MM.1S (cell line): ENCODE data around the gene SPC24.

Experiments used
- DNase-seq: peaks from one replicate; pipeline ENCODE4 v3.0.0-alpha.2; 2015
- H2AFZ ChIP-seq: fragments of 300-600 bp; sonication (generic); 2 replicates; pipeline ENCODE4 v1.6.0; 2016; ENCODE audit warnings: antibody characterized with exemption, low read length
- H3F3A ChIP-seq: fragments of 300-600 bp; sonication (generic); 2 replicates; pipeline ENCODE4 v1.6.1; 2016; ENCODE audit warnings: mild to moderate bottlenecking, antibody characterized with exemption, low read length, moderate library complexity, mixed read lengths; ENCODE audit not compliant: insufficient read depth
- H3K27ac ChIP-seq: fragments of 300-600 bp; sonication (generic); 2 replicates; pipeline ENCODE4 v1.5.1; 2016; ENCODE audit warnings: mild to moderate bottlenecking, low read length
- H3K27me3 ChIP-seq: fragments of 300-600 bp; sonication (generic); replicated peaks from 2 replicates; pipeline ENCODE4 v1.6.0; 2016; ENCODE audit warnings: low read length; ENCODE audit not compliant: insufficient read depth
- H3K36me3 ChIP-seq: fragments of 300-600 bp; sonication (generic); replicated peaks from 2 replicates; pipeline ENCODE4 v1.6.1; 2016; ENCODE audit warnings: mild to moderate bottlenecking, low read length, mixed read lengths; ENCODE audit not compliant: insufficient read depth
- H3K4me1 ChIP-seq: fragments of 300-600 bp; sonication (generic); 2 replicates; pipeline ENCODE4 v1.6.1; 2016; ENCODE audit warnings: low read length, mixed read lengths
- H3K4me2 ChIP-seq: fragments of 300-600 bp; sonication (generic); 2 replicates; pipeline ENCODE4 v1.6.0; 2016; ENCODE audit warnings: low read depth, low read length
- H3K4me3 ChIP-seq: fragments of 300-600 bp; sonication (generic); 2 replicates; pipeline ENCODE4 v1.5.1; 2016; ENCODE audit warnings: low read length, mixed read lengths
- H3K79me2 ChIP-seq: fragments of 300-600 bp; sonication (generic); 2 replicates; pipeline ENCODE4 v1.6.1; 2016; ENCODE audit warnings: mixed run types, low read length, mixed read lengths
- H3K9ac ChIP-seq: fragments of 300-600 bp; sonication (generic); 2 replicates; pipeline ENCODE4 v1.6.1; 2016; ENCODE audit warnings: low read length, mixed read lengths
- H3K9me2 ChIP-seq: fragments of 300-600 bp; sonication (generic); replicated peaks from 2 replicates; pipeline ENCODE4 v1.6.1; 2016; ENCODE audit warnings: mild to moderate bottlenecking, low read length, mixed read lengths; ENCODE audit not compliant: insufficient read depth
- H3K9me3 ChIP-seq: fragments of 300-600 bp; sonication (generic); replicated peaks from 2 replicates; pipeline ENCODE4 v1.6.1; 2016; ENCODE audit warnings: mild to moderate bottlenecking, low read length, mixed read lengths; ENCODE audit not compliant: insufficient read depth
- H4K20me1 ChIP-seq: fragments of 300-600 bp; sonication (generic); 2 replicates; pipeline ENCODE4 v1.6.1; 2016; ENCODE audit warnings: mild to moderate bottlenecking, low read length, moderate library complexity, mixed read lengths; ENCODE audit not compliant: insufficient read depth
- EZH2 ChIP-seq: fragments of 300-600 bp; sonication (generic); optimal IDR thresholded peaks from 2 replicates; pipeline ENCODE3; 2017; ENCODE audit warnings: low read depth, mild to moderate bottlenecking, antibody characterized with exemption, low read length, mixed read lengths
- EZH2phosphoT487 ChIP-seq: fragments of 300-600 bp; sonication (generic); IDR thresholded peaks from 2 replicates; pipeline ENCODE4 v1.6.1; 2018; ENCODE audit warnings: antibody characterized with exemption, low read length
- TF ChIP-seq, protein P1 (sequence below): fragments of 300-600 bp; sonication (generic); IDR thresholded peaks from 2 replicates; pipeline ENCODE4 v1.5.1; 2016; ENCODE audit warnings: antibody characterized with exemption, low read length, mixed read lengths

SPC24 gene

DNA sequence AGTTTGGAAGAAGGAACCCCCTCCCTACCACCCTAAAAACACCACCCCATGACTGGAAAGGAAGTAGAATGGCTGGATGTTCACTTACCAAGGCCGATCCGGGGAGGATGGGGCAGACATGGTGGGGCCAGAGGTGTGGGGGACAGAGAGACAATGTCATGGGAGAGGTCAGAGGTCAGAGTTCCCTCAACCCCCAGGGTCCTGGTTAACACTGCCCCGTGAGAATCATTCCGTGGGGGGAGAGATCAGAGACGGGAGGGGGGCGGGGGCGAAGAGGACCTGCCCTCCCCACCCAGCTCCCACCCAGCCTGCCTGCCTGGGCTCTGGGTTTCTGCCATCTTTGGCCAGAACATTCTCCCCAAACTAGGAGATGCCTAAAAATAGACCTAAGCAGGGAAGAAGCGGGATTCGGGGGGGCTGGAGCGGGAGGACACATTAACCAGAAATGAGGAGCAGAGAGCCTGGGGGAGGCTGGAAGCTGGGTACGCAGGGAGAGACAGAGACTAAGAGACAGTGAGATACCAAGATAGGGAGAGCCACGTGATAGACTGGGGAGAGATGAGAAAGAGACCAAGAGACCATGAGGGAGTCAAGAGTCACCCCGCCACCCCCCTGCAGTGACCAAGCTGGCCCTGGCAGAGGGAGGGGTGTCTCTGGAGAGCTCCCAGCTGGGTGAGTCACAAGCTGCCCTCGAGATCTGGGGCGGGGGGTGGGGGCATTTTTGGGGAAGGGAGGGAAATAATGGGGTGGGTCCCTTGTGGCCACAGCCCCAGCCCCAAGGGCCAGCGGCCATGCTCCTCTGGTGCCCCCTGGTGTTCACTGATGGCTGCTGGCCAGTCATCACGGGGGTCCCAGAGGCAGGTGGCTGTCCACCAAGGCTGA, 47.9 kb upstream of the SPC24 start:
- no peaks in the 10 kb centered on the region for H3K79me2 ChIP-seq
- H3F3A ChIP-seq, result peaks cover 5% of the 10 kb centered on the region
- no peaks in the 10 kb centered on the region for H3K27me3 ChIP-seq
- no peak overlapping the region for H3K4me2 ChIP-seq
- TF ChIP-seq EZH2phosphoT487, result no peak
- TF ChIP-seq, protein P1, sequence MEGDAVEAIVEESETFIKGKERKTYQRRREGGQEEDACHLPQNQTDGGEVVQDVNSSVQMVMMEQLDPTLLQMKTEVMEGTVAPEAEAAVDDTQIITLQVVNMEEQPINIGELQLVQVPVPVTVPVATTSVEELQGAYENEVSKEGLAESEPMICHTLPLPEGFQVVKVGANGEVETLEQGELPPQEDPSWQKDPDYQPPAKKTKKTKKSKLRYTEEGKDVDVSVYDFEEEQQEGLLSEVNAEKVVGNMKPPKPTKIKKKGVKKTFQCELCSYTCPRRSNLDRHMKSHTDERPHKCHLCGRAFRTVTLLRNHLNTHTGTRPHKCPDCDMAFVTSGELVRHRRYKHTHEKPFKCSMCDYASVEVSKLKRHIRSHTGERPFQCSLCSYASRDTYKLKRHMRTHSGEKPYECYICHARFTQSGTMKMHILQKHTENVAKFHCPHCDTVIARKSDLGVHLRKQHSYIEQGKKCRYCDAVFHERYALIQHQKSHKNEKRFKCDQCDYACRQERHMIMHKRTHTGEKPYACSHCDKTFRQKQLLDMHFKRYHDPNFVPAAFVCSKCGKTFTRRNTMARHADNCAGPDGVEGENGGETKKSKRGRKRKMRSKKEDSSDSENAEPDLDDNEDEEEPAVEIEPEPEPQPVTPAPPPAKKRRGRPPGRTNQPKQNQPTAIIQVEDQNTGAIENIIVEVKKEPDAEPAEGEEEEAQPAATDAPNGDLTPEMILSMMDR, result peak; percentile 68
- H3K36me3 ChIP-seq, result no peaks in the 10 kb centered on the region
- no peaks in the 10 kb centered on the region for H3K4me1 ChIP-seq
- no peak overlapping the region for H2AFZ ChIP-seq
- peak; percentile 21 for DNase-seq
- H3K9ac ChIP-seq, result no peak overlapping the region
- H3K27ac ChIP-seq, result no peak overlapping the region
- H3K4me3 ChIP-seq, result no peak overlapping the region
- no peaks in the 10 kb centered on the region for H3K9me2 ChIP-seq
- H4K20me1 ChIP-seq, result no peaks in the 10 kb centered on the region
- H3K9me3 ChIP-seq, result no peaks in the 10 kb centered on the region

DNA sequence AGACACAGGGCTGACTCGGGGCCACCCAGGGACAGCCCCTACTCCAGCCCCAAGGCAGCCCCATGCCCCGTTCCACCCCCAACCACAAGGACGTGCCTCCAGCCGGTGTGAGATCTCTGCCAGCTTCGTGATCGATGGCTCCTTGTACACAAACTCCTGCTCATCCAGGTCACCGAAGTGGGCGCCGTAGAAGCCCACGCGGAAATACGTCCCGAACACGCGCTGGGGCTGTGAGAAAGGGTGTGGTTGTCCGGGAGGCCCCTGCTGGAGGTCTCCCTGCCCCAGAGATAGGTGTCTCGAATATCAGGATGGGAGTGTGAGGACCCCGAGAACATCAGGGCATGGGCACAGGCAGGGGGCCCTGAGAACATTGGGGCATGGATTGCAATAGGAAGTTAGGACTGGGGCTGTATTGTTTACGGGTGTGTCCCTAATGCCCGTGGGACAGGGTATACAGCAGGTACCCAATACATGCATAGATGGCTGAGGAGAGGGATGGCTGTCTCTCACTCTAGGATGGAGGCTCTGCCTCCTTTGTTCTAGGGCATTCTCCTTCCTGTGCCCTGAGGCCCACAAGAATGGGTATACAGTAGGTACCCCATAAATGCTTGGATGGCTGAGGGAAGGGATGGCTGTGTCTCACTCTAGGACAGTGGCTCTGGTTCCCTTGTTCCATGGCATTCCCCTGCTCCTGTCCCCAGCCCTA, 47.1 kb upstream of the SPC24 start:
- H3K4me2 ChIP-seq, result no peak overlapping the region
- no peaks in the 10 kb centered on the region for H3K36me3 ChIP-seq
- H3K27ac ChIP-seq, result no peak overlapping the region
- no peak overlapping the region for H2AFZ ChIP-seq
- H3K9me2 ChIP-seq, result no peaks in the 10 kb centered on the region
- no peak overlapping the region for H3K9ac ChIP-seq
- H3K27me3 ChIP-seq, result no peaks in the 10 kb centered on the region
- no peak overlapping the region for H3K4me3 ChIP-seq
- H3K4me1 ChIP-seq, result 0 out of 2 replicates have a peak, but pooled peaks cover 3% of the 10 kb centered on the region
- TF ChIP-seq EZH2 (no peak), EZH2phosphoT487 (no peak)
- TF ChIP-seq, protein P1, result no peak
- no peaks in the 10 kb centered on the region for H4K20me1 ChIP-seq
- no peak for DNase-seq
- H3K79me2 ChIP-seq, result no peaks in the 10 kb centered on the region
- no peaks in the 10 kb centered on the region for H3K9me3 ChIP-seq
- peaks cover 10% of the 10 kb centered on the region for H3F3A ChIP-seq

DNA sequence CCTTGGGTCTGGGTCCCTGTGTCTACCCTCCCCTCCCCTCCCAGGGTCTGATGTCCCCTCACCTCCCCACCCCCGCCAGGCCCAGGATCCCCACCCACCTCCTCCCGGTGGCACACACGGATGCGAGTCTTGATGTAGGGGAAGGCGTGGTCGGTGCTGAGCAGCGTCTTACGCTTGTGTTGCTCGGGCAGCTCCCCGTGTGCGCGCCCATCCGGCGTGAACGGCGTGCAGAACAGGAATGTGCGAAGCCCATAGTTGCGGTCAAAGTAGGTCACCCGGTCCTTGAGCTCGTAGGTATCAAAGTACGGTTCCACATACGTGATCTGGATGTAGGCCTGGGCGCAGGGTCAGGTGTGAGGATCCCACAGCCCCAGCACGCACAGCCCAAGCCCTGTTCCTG, 46.2 kb upstream of the SPC24 start:
- no peak overlapping the region for H3K27ac ChIP-seq
- no peak overlapping the region for H3K4me2 ChIP-seq
- no peaks in the 10 kb centered on the region for H3K27me3 ChIP-seq
- H3K79me2 ChIP-seq, result no peaks in the 10 kb centered on the region
- H3K9ac ChIP-seq, result no peak overlapping the region
- no peak for DNase-seq
- no peaks in the 10 kb centered on the region for H3K9me3 ChIP-seq
- no peaks in the 10 kb centered on the region for H3K36me3 ChIP-seq
- no peak overlapping the region for H2AFZ ChIP-seq
- no peaks in the 10 kb centered on the region for H4K20me1 ChIP-seq
- 0 out of 2 replicates have a peak, but pooled peaks cover 3% of the 10 kb centered on the region for H3K4me1 ChIP-seq
- no peak overlapping the region for H3K4me3 ChIP-seq
- H3F3A ChIP-seq, result peaks cover 10% of the 10 kb centered on the region
- TF ChIP-seq, protein P1, result no peak
- TF ChIP-seq EZH2phosphoT487 (no peak), EZH2 (no peak)
- H3K9me2 ChIP-seq, result no peaks in the 10 kb centered on the region
